Effector memory CD8-positive, alpha-beta T cell (primary cell): Measurements from ENCODE around the gene MYO10.
A peak's percentile ranks its signal among the peaks of the same experiment; 100 is the strongest.
"Not testable (repeated sequence)": the region's sequence is repeated elsewhere in the genome, so short reads cannot be mapped to it uniquely, and the experiment has no call there.

Source experiments
- ATAC-seq: fragments of 150-1000 bp; cut with Tn5 transposase; replicated peaks from 2 replicates; pipeline ENCODE4 v1.10.0; 2021; ENCODE audit warnings: mild to moderate bottlenecking, moderate library complexity
- DNase-seq, 3 experiments: peaks; one replicate each; pipeline ENCODE4 v3.0.0; 2021
- H3K27ac Mint-ChIP-seq, 2 donors: one replicate each; pipeline ENCODE4 v1.8.0; 2022; ENCODE audit warnings: mild to moderate bottlenecking in 2 of 2, mixed read lengths in 2 of 2, moderate library complexity in 2 of 2
- H3K27me3 Mint-ChIP-seq, 2 donors: one replicate each; pipeline ENCODE4 v1.8.0; 2022; ENCODE audit warnings: mixed read lengths in 2 of 2
- H3K36me3 Mint-ChIP-seq: one replicate; pipeline ENCODE4 v1.8.0; 2022; ENCODE audit warnings: mild to moderate bottlenecking, moderate library complexity, mixed read lengths; ENCODE audit not compliant: insufficient read depth
- H3K4me1 Mint-ChIP-seq, 2 donors: one replicate each; pipeline ENCODE4 v1.8.0; 2022; ENCODE audit warnings: low read depth in 2 of 2, mixed read lengths in 2 of 2
- H3K4me3 Mint-ChIP-seq, 2 donors: one replicate each; pipeline ENCODE4 v1.8.0; 2022; ENCODE audit warnings: mild to moderate bottlenecking in 2 of 2, mixed read lengths in 2 of 2, moderate library complexity in 2 of 2
- H3K9me3 Mint-ChIP-seq, 2 donors: one replicate each; pipeline ENCODE4 v1.8.0; 2022; ENCODE audit warnings: mixed read lengths in 2 of 2

MYO10 gene

DNA sequence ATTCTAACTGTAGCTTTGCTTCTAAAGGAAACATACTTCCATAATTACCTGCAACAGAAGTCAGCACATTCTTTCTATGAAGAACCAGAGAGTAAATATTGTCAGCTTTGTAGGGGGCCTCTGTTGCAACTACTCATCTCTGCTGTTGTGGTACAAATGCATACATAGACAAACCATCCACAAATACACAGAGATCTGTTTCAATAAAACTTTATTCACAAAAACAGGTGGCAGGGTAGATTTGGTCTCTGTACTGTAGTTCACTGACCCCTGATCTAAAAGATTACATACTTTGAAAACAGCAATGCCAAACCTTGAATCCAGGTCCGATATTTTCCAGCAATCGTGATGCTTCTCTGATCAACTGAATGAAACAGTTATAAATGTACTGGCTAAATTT is 274.4 kb downstream of the MYO10 start:
- ATAC-seq (no peak), DNase-seq (no peak)
- Mint-ChIP-seq H3K4me1 (no peaks in the 10 kb centered on the region), H3K4me3 (no peak overlapping the region), H3K36me3 (no peaks in the 10 kb centered on the region), H3K27ac (no peak overlapping the region), H3K9me3 (no peaks in the 10 kb centered on the region), H3K27me3 (peaks cover 0 to 23% of the 10 kb centered on the region in 2 donors)

DNA sequence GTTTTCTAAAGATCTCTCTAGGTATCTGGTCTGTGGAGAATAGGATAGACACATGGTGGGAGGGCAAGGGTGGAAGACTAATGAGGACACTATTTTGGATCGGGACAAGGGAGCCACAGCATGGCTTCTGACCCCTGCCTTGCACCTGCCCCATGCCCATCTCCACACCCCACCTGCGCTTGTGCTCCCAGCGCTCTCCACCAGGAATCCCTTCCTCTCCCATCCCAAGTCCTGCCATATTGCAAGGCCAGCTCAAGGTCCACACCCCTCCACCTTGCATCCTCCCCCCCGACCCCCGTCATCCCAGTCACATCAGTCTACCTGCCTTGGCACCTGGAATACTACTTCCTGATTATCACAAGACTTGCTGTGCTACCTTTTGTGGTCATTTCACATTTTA is 275.1 kb downstream of the MYO10 start:
- Mint-ChIP-seq H3K27ac (no peak overlapping the region), H3K27me3 (peaks cover 0 to 23% of the 10 kb centered on the region in 2 donors), H3K4me3 (no peak overlapping the region), H3K9me3 (no peaks in the 10 kb centered on the region), H3K36me3 (no peaks in the 10 kb centered on the region), H3K4me1 (no peaks in the 10 kb centered on the region)
- DNase-seq (no peak), ATAC-seq (no peak)

DNA sequence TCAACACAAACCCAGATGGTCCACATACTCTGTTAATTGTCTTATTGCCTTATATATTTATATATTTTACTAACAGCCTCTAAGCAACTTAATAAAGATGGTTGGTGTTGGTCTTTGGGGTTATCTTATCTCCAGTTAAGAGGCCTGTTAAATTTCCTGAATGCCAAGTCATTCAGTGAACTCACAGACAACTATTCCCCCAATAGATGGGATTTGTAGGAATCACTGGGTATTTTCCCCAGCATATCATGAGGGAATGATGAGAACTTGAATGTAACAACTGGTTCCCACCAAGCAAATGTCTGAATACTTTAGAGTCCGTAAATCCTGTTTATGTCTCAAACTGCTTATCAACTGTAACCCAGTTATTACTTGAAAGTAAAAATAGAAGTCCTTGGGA is 276.6 kb downstream of the MYO10 start:
- Mint-ChIP-seq H3K27ac (no peak overlapping the region), H3K36me3 (no peaks in the 10 kb centered on the region), H3K9me3 (no peaks in the 10 kb centered on the region), H3K4me3 (no peak overlapping the region), H3K4me1 (no peaks in the 10 kb centered on the region), H3K27me3 (peaks cover 0 to 21% of the 10 kb centered on the region in 2 donors)
- ATAC-seq (no peak), DNase-seq (no peak)

DNA sequence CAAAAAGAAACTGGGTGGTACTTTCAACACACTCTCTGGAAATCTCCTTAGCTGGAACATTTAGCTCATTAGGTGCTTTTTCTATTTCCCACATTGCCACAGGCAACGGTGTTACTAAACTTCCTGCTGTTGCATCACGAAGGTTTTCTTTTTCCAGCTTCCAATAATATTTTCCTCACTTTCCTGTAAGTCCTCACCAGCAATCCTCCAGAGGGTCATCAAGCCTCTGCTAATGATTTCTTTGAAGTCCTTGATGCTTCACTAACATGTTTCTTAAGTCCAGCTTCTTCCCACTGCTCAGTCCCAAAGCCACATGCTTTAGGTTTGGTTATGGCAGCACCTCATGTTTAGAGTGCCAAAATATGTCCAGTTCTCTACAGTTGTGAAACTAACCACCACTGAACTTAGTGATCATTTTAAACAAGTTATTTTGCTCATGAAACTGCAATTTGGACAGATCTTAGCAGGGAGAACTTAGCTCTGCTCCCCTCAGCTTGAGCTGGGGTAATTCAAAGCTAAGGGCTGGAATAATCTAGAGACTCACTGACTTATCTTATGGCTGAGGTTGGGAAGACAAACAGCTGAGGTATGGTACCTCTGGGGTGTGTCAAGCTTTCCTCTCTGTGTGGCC is 279.4 kb downstream of the MYO10 start:
- no peaks in the 10 kb centered on the region for H3K36me3 Mint-ChIP-seq
- DNase-seq (no peak), ATAC-seq (no peak)
- no peaks in the 10 kb centered on the region for H3K4me1 Mint-ChIP-seq
- H3K27me3 Mint-ChIP-seq: peaks cover 0 to 16% of the 10 kb centered on the region in 2 donors
- no peaks in the 10 kb centered on the region for H3K9me3 Mint-ChIP-seq
- no peak overlapping the region for H3K27ac Mint-ChIP-seq
- H3K4me3 Mint-ChIP-seq: no peak overlapping the region

DNA sequence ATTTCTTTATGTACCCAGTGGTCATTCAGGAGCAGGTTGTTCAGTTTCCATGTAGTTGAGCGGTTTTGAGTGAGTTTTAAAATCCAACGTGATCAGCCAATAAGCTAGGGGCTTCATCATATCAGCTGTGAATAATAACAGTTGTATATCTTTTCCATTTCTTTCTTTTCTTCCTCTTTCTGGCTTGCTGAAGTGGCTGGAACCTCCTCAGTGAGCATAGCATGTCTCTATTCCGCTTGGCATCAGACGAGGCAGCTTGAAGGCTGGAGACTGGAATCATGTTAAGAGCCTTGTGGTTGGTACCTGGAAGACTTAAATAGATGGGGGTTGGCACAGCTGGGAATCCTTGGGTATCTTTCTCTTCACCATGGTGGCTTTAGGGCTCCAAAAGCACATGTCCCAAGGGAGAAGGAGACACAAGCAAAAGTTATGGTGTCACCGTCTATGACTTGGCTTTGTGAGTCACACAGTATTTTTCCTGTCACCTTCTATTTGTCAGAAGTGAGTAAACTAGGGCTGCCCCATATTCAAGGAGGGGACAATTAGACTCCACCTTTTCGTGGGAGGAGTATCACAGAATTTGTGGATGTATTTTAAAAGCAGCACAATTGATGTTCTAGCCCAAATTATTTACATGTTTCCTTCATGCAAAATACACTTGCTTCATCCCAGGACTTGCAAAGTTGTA is 281.3 kb downstream of the MYO10 start:
- Mint-ChIP-seq H3K4me3 (no peak overlapping the region), H3K27ac (no peak overlapping the region), H3K9me3 (no peaks in the 10 kb centered on the region), H3K27me3 (no peaks in the 10 kb centered on the region), H3K4me1 (no peaks in the 10 kb centered on the region), H3K36me3 (no peaks in the 10 kb centered on the region)
- ATAC-seq (no peak), DNase-seq (no peak)

DNA sequence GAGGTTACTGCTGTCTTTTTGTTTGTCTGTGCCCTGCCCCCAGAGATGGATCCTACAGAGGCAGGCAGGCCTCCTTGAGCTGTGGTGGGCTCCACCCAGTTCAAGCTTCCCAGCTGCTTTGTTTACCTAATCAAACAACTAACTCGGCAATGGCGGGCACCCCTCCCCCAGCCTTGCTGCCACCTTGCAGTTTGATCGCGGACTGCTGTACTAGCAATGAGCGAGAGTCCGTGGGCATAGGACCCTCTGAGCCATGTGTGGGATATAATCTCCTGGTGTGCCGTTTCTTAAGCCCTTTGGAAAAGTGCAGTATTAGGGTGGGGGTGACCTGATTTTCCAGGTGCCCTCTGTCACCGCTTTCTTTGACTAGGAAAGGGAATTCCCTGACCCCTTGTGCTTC is 287.3 kb downstream of the MYO10 start:
- not testable (repeated sequence) for ATAC-seq, DNase-seq, H3K27me3 Mint-ChIP-seq

DNA sequence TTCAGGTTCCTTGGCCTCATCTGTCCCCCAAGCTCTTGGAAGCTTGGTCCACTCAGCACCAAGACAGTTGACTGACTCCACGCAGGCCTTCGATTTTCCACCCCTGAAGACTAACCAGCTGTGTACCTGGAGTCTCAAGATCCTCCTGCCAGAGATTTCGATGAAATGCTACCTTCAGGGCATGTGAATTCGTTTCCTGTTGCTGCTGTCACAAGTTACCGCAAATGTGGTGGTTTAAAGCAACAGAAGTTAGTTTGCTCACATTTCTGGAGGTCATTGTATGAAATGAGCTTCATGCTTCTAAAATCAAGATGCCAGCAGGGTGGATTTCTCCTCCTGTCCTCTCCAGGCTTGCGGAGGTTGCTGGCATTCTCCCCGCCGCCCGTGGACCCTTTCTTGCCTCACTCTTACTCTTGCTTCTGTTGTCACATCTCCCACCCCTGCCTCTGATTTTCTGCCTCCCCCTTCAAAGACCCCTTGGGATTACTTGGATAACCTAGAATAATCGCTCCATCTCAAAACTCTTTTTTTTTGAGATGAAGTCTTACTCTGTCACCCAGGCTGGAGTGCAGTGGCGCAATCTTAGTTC is 291.7 kb downstream of the MYO10 start:
- H3K9me3 Mint-ChIP-seq: peaks cover 0 to 2% of the 10 kb centered on the region in 2 donors
- no peak overlapping the region for H3K27ac Mint-ChIP-seq
- H3K4me3 Mint-ChIP-seq: no peak overlapping the region
- no peaks in the 10 kb centered on the region for H3K4me1 Mint-ChIP-seq
- H3K27me3 Mint-ChIP-seq: peaks cover 9 to 12% of the 10 kb centered on the region in 2 donors
- DNase-seq: no peak
- H3K36me3 Mint-ChIP-seq: peaks cover 4% of the 10 kb centered on the region
- no peak for ATAC-seq

More for the DNA sequence above, 287.3 kb downstream of the MYO10 start:
- H3K27ac Mint-ChIP-seq, H3K4me3 Mint-ChIP-seq, H3K4me1 Mint-ChIP-seq, H3K9me3 Mint-ChIP-seq, H3K36me3 Mint-ChIP-seq: not testable (repeated sequence)

DNA sequence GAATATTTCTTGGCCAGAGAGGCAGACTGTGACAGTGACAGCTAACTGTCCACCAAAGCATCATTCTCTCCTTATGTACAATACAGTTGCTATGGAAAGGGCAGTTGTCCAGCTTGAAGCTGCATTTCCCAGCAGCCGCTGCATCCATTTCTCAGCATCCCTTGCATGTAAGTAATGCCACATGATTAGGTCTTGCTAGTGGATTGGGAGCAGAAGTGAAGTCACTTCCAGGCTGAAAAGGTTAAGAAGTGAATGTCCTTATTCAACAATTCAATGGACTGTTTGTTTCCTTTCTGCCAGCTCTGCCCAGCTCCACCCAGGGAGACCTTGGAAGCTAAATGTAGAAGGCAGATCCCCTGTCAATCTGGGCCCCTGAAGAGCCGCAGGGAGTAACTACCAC is 293.2 kb downstream of the MYO10 start:
- no peak overlapping the region for H3K27ac Mint-ChIP-seq
- H3K9me3 Mint-ChIP-seq: peaks cover 0 to 2% of the 10 kb centered on the region in 2 donors
- DNase-seq: no peak
- no peak overlapping the region for H3K4me3 Mint-ChIP-seq
- H3K27me3 Mint-ChIP-seq: peaks cover 12 to 20% of the 10 kb centered on the region in 2 donors
- H3K4me1 Mint-ChIP-seq: no peaks in the 10 kb centered on the region
- peaks cover 4% of the 10 kb centered on the region for H3K36me3 Mint-ChIP-seq
- no peak for ATAC-seq

DNA sequence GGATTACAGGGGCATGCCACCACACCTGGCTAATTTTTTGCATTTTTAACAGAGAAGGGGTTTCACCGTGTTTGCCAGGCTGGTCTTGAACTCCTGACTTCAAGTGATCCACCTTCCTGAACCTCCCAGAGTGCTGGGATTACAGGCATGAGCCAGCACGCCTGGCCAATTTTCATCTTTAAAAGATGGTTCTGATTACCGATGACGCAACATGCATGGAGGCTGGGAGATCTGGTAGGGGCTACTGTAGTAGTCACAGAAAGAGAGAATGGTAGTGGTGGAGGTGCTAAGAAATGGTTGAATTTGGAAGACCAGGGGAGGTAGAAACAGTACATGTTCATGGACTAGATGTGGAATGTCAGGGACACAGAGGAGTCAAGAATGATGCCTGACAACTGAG is 296.9 kb downstream of the MYO10 start:
- no peaks in the 10 kb centered on the region for H3K4me1 Mint-ChIP-seq
- DNase-seq: no peak
- H3K27ac Mint-ChIP-seq: no peak overlapping the region
- peaks cover 12 to 13% of the 10 kb centered on the region in 2 donors for H3K27me3 Mint-ChIP-seq
- no peaks in the 10 kb centered on the region for H3K36me3 Mint-ChIP-seq
- no peak overlapping the region for H3K4me3 Mint-ChIP-seq
- ATAC-seq: no peak
- no peaks in the 10 kb centered on the region for H3K9me3 Mint-ChIP-seq

DNA sequence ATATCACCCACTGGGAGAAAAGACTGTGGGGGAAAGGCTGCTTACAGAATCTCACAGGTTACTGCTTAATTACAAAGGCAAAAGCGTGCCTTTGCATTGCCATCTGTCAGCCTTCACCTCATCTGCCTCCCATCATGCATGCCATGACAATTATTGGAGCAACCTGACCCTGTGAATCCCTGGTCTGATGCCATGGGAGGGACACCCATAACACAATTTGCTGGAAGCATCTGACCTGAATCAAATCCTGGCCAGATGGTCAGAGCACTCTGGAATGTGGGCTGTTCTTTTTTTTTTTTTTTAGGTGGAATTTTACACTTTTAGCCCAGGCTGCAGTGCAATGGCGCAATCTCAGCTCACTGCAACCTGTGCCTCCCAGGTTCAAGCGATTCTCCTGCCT is 307.7 kb downstream of the MYO10 start:
- DNase-seq (no peak), ATAC-seq (no peak)
- H3K27ac Mint-ChIP-seq: no peak overlapping the region
- H3K36me3 Mint-ChIP-seq: no peaks in the 10 kb centered on the region
- no peaks in the 10 kb centered on the region for H3K4me1 Mint-ChIP-seq
- H3K4me3 Mint-ChIP-seq: no peak overlapping the region
- H3K27me3 Mint-ChIP-seq: peaks cover 6 to 7% of the 10 kb centered on the region in 2 donors
- H3K9me3 Mint-ChIP-seq: peaks cover 0 to 4% of the 10 kb centered on the region in 2 donors

DNA sequence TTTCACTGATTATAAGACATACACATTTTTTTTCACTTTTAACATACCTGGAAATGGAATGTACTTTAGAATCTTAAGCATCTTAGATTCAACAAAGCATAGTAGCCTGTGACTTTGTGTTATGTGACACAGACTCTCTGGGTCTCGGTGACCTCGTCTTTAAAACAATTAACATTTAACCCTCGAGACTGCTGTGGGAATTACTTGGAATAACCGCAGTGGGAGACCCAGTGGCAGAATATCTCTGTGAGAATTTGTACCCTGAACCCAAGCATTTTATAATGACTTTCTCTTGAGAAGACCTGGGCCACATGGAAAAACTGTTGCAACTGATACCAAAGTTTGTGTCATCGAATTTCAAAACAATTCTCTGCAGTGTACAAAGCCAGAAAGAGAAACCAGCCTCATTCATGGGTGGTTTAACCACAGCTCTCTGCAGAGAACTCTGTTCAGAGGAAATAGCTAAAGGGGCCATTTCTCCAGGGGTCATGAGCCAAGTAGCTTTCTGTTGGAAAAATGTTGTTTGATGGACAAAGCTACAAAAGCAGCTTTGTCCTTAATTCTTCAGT is 309.3 kb downstream of the MYO10 start:
- peaks cover 0 to 4% of the 10 kb centered on the region in 2 donors for H3K9me3 Mint-ChIP-seq
- no peak overlapping the region for H3K27ac Mint-ChIP-seq
- H3K36me3 Mint-ChIP-seq: no peaks in the 10 kb centered on the region
- no peak overlapping the region for H3K4me3 Mint-ChIP-seq
- H3K27me3 Mint-ChIP-seq: peaks cover 6 to 7% of the 10 kb centered on the region in 2 donors
- ATAC-seq: peak; percentile 40
- no peaks in the 10 kb centered on the region for H3K4me1 Mint-ChIP-seq
- DNase-seq: no peak

DNA sequence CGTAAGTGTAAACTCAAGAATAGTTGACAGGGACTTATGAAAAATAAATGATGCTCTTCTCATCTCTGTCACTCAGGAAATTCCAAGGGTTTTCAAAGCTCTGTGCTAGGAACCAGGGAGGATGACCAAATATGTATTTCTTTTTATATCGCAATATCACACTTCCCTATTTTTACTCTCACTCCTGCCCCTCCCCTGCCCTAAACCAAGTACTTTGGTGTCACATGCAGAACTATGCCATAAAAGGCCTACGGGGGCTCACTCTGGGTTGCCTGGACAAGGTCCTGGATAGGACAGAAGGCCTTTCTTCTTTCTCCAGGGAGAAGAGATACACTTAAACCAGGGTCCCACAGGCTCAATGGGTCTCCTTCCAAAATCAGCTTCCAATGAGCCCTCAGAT is 311.0 kb downstream of the MYO10 start:
- no peak for DNase-seq
- Mint-ChIP-seq H3K4me3 (no peak overlapping the region), H3K36me3 (no peaks in the 10 kb centered on the region), H3K4me1 (no peaks in the 10 kb centered on the region), H3K27me3 (peaks cover 0 to 6% of the 10 kb centered on the region in 2 donors), H3K27ac (no peak overlapping the region), H3K9me3 (no peaks in the 10 kb centered on the region)
- no peak for ATAC-seq

DNA sequence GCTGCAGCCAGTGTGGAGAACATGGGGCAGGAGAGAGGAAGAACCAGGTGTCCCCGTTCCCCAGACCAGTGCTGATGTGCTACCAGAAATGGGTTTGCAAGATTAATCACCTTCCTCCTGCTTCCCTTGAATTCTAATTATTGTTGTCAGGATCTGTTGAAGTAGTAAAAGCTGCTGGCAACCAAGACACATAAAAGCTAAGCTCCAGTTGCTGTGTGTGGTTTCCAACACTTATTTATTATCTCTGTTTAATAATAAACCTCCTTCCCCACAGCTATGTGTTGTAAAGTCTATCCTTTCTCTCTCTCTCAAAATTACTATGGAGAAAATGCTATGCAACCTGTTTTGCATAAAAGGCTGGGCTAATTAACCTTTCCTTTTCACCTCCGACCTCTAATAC is 317.0 kb downstream of the MYO10 start:
- no peak for ATAC-seq
- H3K4me3 Mint-ChIP-seq: no peak overlapping the region

More for the DNA sequence above, 317.0 kb downstream of the MYO10 start:
- no peak for DNase-seq
- Mint-ChIP-seq H3K27me3 (no peaks in the 10 kb centered on the region), H3K27ac (no peak overlapping the region), H3K9me3 (no peaks in the 10 kb centered on the region), H3K4me1 (peaks cover 10 to 12% of the 10 kb centered on the region in 2 donors), H3K36me3 (peaks cover 10% of the 10 kb centered on the region)
